Activated CD8-positive, alpha-beta T cell treated with anti-CD3 and anti-CD28 coated beads for 36 hours (primary cell): ENCODE results near the gene KCTD12. TPM values are rescaled to one million over a fixed set of nuclear protein-coding genes. Genes with fewer than 3 reads are reported as not detected.

Source experiments
- ATAC-seq: fragments of 200-7000 bp; cut with Tn5 transposase; one replicate; pipeline ENCODE4 v1.10.0; 2021; ENCODE audit warnings: mild to moderate bottlenecking, moderate library complexity
- CTCF ChIA-PET: fragments of 350-600 bp; sonication (Branson Sonifier 250); formaldehyde crosslinking; loops from one replicate; lab custom pipeline; 2021; ENCODE audit warnings: antibody characterized with exemption; lab: Charles Lee
- POLR2A ChIA-PET: fragments of 350-600 bp; sonication (Branson Sonifier 250); formaldehyde crosslinking; loops from one replicate; lab custom pipeline; 2021; ENCODE audit warnings: antibody characterized with exemption; lab: Charles Lee
- DNase-seq: peaks from one replicate; pipeline ENCODE4 v3.0.0-alpha.2; 2020
- H3K27ac Mint-ChIP-seq: one replicate; pipeline ENCODE4 v1.8.0; 2021; ENCODE audit warnings: mild to moderate bottlenecking, mixed read lengths
- H3K27me3 Mint-ChIP-seq: one replicate; pipeline ENCODE4 v1.8.0; 2021; ENCODE audit warnings: mixed read lengths
- H3K36me3 Mint-ChIP-seq: one replicate; pipeline ENCODE4 v1.8.0; 2021; ENCODE audit warnings: low read depth, mixed read lengths
- H3K4me1 Mint-ChIP-seq: one replicate; pipeline ENCODE4 v1.8.0; 2021; ENCODE audit warnings: low read depth, mixed read lengths
- H3K4me3 Mint-ChIP-seq: one replicate; pipeline ENCODE4 v1.8.0; 2021; ENCODE audit warnings: mild to moderate bottlenecking, moderate library complexity, mixed read lengths
- H3K9me3 Mint-ChIP-seq: one replicate; pipeline ENCODE4 v1.8.0; 2021; ENCODE audit warnings: mixed read lengths
- CTCF ChIP-seq: fragments of 200-600 bp; IDR thresholded peaks from one replicate; pipeline ENCODE4 v1.8.0; 2022; ENCODE audit warnings: antibody characterized with exemption, mild to moderate bottlenecking
- intact Hi-C: fragments of 100-400 bp; cut with micrococcal nuclease; formaldehyde crosslinking; loops from one replicate; pipeline ENCODE4 v1.10.0; 2022
- total RNA-seq, 2 experiments: library from RNA; stranded (reverse); gene quantifications; one replicate each; pipeline ENCODE4 v1.2.3, GENCODE V29; 2021

The KCTD12 gene
- 10 to 100 TPM; 14.3 to 14.8 TPM for total RNA-seq

GRCh38 chr13:76886292-76887075, at the start of gene KCTD12:
TSS of gene KCTD12 (minus strand) at chr13:76886405. CDS start at chr13:76886148, 257 bp downstream.
- ChIA-PET CTCF (interaction anchor here (0.7 to 3.8 kb wide), 14 partner anchors 9 to 218 kb away, joined by 3 to 28 read pairs (median 5); no protein-coding TSS in a partner anchor), POLR2A (interaction anchor here (0.6 to 1.8 kb wide), 9 partner anchors 10 to 180 kb away, joined by 3 to 6 read pairs (median 3); no protein-coding TSS in a partner anchor)
- Mint-ChIP-seq H3K36me3 (peaks cover 9% of the 10 kb centered on the region), H3K27ac (peak within 1 kb of the TSS; percentile 86), H3K9me3 (no peaks in the 10 kb centered on the region), H3K4me3 (peak within 1 kb of the TSS; percentile 89), H3K27me3 (peaks cover 19% of the 10 kb centered on the region), H3K4me1 (peaks cover 17% of the 10 kb centered on the region)
- intact Hi-C loops: loop anchor here (5.0 kb wide), 1 partner anchor 101 kb away; no protein-coding TSS in a partner anchor
- no peak for TF ChIP-seq CTCF
- DNase-seq (peak; percentile 78), ATAC-seq (peak; percentile 78)

GRCh38 chr13:76934671-76935070, 48.5 kb upstream of the KCTD12 start:
- Mint-ChIP-seq H3K27me3 (peaks cover 1% of the 10 kb centered on the region), H3K36me3 (no peaks in the 10 kb centered on the region), H3K9me3 (no peaks in the 10 kb centered on the region), H3K4me3 (no peak overlapping the region), H3K27ac (no peak overlapping the region), H3K4me1 (no peaks in the 10 kb centered on the region)
- intact Hi-C loops: no loop called here
- no peak for TF ChIP-seq CTCF
- ChIA-PET CTCF (no interaction called here), POLR2A (no interaction called here)
- no peak for ATAC-seq
- DNase-seq: no peak

GRCh38 chr13:76932076-76932475, 45.9 kb upstream of the KCTD12 start:
- peaks cover 1% of the 10 kb centered on the region for H3K27me3 Mint-ChIP-seq
- no peak for TF ChIP-seq CTCF
- ChIA-PET CTCF (interaction anchor here (1.5 kb wide), 1 partner anchor 28 kb away, joined by 4 read pairs; no protein-coding TSS in a partner anchor), POLR2A (interaction anchor here (0.7 kb wide), 1 partner anchor 96 kb away, joined by 3 read pairs; no protein-coding TSS in a partner anchor)
- intact Hi-C loops: no loop called here
- H3K9me3 Mint-ChIP-seq: no peaks in the 10 kb centered on the region
- ATAC-seq (no peak), DNase-seq (no peak)
- H3K4me3 Mint-ChIP-seq: no peak overlapping the region
- H3K27ac Mint-ChIP-seq: no peak overlapping the region
- H3K36me3 Mint-ChIP-seq: no peaks in the 10 kb centered on the region
- H3K4me1 Mint-ChIP-seq: peaks cover 6% of the 10 kb centered on the region

- CTCF ChIA-PET: interaction anchor here (1.2 kb wide), 1 partner anchor 50 kb away, joined by 3 read pairs; no protein-coding TSS in a partner anchor
- POLR2A ChIA-PET: no interaction called here
- intact Hi-C loops: no loop called here
- H3K9me3 Mint-ChIP-seq: no peaks in the 10 kb centered on the region
- H3K36me3 Mint-ChIP-seq: no peaks in the 10 kb centered on the region
- H3K27ac Mint-ChIP-seq: no peak overlapping the region
- no peak for ATAC-seq
- TF ChIP-seq CTCF: no peak
- H3K4me1 Mint-ChIP-seq: peaks cover 6% of the 10 kb centered on the region
- DNase-seq: no peak
- H3K4me3 Mint-ChIP-seq: no peak overlapping the region
- peaks cover 1% of the 10 kb centered on the region for H3K27me3 Mint-ChIP-seq
Observed at GRCh38 chr13:76929851-76930374, 43.7 kb upstream of the KCTD12 start.

- ChIA-PET CTCF (interaction anchor here (1.2 kb wide), 1 partner anchor 51 kb away, joined by 3 read pairs; no protein-coding TSS in a partner anchor), POLR2A (no interaction called here)
- DNase-seq (no peak), ATAC-seq (no peak)
- intact Hi-C loops: no loop called here
- Mint-ChIP-seq H3K36me3 (no peaks in the 10 kb centered on the region), H3K4me1 (peaks cover 6% of the 10 kb centered on the region), H3K27me3 (peaks cover 1% of the 10 kb centered on the region), H3K27ac (no peak overlapping the region), H3K9me3 (no peaks in the 10 kb centered on the region), H3K4me3 (no peak overlapping the region)
- TF ChIP-seq CTCF: no peak
Observed at GRCh38 chr13:76929320-76929719, 43.1 kb upstream of the KCTD12 start.
